C4-2B (cell line): Measurements from ENCODE around the gene KIF5B.
"Not testable (repeated sequence)": the region's sequence is repeated elsewhere in the genome, so short reads cannot be mapped to it uniquely, and the experiment has no call there.

Source experiments
- H3K27ac ChIP-seq: fragments of 450-650 bp; 2 replicates; pipeline ENCODE4 v1.5.1; 2017
- ZFX ChIP-seq: fragments of 450-650 bp; IDR thresholded peaks from 2 replicates; pipeline ENCODE4 v1.6.1; 2017
- TF ChIP-seq, protein P1 (sequence below): fragments of 450-650 bp; conservative IDR thresholded peaks from 2 replicates; pipeline ENCODE4 v1.5.1; 2017; ENCODE audit warnings: mild to moderate bottlenecking

Gene KIF5B

DNA sequence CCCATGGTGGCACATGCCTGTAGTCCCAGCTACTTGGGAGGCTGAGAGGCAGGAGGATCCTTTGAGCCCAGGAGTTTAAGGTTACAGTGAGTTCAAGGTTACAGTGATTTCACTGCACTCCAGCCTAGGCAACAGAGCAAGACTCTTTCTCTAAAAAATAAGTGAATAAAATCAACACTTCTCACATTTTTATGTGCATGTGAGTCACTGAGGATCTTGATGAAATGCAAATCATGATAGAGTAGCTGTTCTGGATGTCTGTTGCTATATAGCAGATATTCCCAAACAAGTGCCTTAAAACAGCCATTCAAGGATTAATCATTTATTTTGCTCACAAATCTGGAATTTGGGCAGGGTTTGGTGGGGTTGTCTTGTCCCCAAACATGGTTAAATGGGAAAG, 65.3 kb downstream of the KIF5B start:
- no peak overlapping the region for H3K27ac ChIP-seq
- no peak for TF ChIP-seq ZFX
- TF ChIP-seq, protein P1, sequence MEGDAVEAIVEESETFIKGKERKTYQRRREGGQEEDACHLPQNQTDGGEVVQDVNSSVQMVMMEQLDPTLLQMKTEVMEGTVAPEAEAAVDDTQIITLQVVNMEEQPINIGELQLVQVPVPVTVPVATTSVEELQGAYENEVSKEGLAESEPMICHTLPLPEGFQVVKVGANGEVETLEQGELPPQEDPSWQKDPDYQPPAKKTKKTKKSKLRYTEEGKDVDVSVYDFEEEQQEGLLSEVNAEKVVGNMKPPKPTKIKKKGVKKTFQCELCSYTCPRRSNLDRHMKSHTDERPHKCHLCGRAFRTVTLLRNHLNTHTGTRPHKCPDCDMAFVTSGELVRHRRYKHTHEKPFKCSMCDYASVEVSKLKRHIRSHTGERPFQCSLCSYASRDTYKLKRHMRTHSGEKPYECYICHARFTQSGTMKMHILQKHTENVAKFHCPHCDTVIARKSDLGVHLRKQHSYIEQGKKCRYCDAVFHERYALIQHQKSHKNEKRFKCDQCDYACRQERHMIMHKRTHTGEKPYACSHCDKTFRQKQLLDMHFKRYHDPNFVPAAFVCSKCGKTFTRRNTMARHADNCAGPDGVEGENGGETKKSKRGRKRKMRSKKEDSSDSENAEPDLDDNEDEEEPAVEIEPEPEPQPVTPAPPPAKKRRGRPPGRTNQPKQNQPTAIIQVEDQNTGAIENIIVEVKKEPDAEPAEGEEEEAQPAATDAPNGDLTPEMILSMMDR, result no peak

- not testable (repeated sequence) for H3K27ac ChIP-seq
Measured at GRCh38 chr10:31987786-31988185, 68.4 kb downstream of the KIF5B start.

DNA sequence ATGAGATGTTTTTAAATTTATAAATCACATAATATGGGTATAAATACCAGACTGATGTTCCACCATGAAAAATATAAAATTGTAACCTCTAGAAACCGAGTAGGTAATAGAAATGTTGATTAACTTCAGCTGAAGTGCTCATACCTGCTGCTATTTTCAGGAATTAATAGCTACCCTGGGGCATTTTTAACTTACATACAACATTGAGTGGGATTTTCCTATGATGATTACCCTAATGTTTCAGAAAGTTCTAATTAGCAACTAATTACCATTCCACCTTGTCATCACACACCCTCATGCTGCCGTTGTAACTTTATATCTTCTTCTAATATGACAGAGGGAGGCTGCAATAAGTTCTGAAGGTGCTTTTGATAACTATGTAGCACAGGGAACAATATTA, 74.1 kb downstream of the KIF5B start:
- TF ChIP-seq, protein P1, result no peak
- no peak for TF ChIP-seq ZFX

GRCh38 chr10:31980471-31980870, 75.8 kb downstream of the KIF5B start:
- no peak for TF ChIP-seq ZFX
- TF ChIP-seq, protein P1, result no peak
- H3K27ac ChIP-seq, result no peak overlapping the region

More for the DNA sequence above, 74.1 kb downstream of the KIF5B start:
- no peak overlapping the region for H3K27ac ChIP-seq

GRCh38 chr10:31979071-31979470, 77.2 kb downstream of the KIF5B start:
- H3K27ac ChIP-seq, result not testable (repeated sequence)

GRCh38 chr10:31978156-31978483, 78.1 kb downstream of the KIF5B start:
- H3K27ac ChIP-seq, result no peak overlapping the region
- no peak for TF ChIP-seq ZFX
- TF ChIP-seq, protein P1, result no peak

DNA sequence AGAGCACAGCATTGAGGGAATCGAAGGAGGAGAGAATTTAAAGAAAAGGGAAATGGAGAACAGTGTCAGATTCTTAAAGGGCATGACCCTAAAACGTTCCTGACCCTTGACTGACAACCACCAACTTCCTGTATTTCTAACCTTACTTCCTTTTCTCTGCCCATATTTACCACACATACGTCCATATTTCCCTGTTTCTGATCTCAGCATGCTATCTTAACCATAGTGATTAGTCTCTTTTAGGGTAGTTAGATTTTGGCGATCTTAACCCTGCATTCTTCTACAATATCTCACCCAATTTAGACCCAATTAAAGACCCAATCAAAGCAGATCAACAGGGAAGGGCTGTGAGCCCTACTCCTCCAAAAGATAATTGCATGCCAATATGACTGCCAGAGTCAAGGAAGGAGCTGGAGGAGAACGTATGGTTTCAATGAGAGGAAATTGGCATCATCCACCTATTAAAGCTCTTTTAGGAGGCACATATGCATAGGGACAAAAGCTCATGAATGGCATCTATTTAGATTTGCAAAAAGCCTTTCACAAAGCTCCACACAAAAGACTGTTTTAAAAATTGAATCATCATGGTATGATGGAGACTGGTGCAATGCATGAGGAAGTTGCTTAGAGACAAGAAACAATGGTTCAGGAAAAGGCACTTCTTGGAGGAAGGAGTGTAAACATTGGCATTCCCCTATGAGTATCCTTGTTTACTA, 78.6 kb downstream of the KIF5B start:
- TF ChIP-seq ZFX, result no peak
- TF ChIP-seq, protein P1, result no peak
- no peak overlapping the region for H3K27ac ChIP-seq

DNA sequence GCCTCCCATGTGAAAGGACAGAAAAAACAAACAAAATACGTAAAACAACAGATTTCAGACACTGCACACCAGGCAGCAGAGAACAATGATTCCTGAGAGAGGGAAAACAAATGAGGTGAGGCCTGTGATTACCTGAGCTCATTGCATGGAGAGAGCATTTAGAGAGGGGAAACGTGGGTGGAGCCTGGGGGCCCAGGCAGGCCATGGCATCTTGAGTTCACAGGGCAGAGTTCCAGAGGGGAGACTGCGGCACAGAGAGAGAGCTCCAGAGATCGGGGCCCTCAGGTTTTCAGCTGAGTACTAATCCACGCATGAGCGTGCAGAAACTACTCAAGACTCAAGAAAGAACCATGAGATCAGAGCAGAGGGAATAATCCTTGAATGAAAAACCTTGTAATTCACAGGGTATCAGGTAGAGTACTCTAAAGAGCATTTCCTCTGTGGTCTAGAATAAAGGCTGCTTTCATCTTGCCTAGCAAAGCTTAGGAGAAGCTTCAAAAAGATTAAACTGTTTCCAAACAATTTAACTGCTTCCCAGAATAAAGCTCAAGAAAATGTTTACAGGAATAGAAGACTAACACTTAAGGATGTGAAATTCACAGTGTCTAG, 81.0 kb downstream of the KIF5B start:
- no peak overlapping the region for H3K27ac ChIP-seq
- TF ChIP-seq, protein P1, result no peak
- TF ChIP-seq ZFX, result no peak
